DOHH2 (cell line): ENCODE results near the gene AGTRAP.

ENCODE experiments used
- CTCF ChIP-seq: fragments of 200-600 bp; sonication (generic); IDR thresholded peaks from one replicate; pipeline ENCODE4 v1.5.1; 2014; ENCODE audit warnings: antibody characterized with exemption, mild to moderate bottlenecking, low read depth, low read length; ENCODE audit not compliant: poor library complexity, severe bottlenecking
- EZH2phosphoT487 ChIP-seq: fragments of 200-600 bp; sonication (generic); IDR thresholded peaks from 2 replicates; pipeline ENCODE4 v1.6.1; 2017; ENCODE audit warnings: borderline replicate concordance, mild to moderate bottlenecking, antibody characterized with exemption, low read length, moderate library complexity, mixed read lengths

DNA sequence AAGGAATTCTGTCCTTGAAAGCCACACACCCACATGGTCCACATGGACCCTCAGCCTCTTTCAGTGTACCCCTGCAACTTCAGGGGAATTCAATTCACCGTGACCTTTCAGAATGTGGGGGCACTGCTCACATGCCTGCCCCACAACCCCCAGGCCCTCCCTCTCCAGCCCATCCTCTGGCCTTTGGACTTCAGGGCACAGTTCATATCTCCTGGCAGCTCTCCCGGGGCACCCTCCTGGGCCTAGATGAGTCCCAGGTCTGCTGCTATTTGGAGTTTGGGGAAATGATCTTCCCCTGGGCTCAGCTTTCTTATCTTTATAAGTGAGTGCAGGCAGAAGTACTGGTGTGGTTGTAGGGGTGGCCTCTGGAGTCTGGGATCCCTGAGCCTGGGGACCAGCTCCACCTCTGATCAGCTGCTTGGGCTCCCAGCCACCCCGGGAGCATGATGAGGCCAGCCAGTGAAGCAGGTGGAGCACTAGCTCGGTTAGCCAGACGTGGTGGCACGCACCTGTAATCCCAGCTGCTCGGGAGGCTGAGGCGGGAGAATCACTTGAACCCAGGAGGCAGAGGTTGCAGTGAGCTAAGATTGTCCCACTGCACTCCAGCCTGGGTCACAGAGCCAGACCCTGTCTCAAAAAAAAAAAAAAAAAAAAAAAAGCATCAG is 41.9 kb downstream of the AGTRAP start:
- TF ChIP-seq EZH2phosphoT487 = no peak
- TF ChIP-seq CTCF = no peak
